ENCODE measurements around the gene CARS1. TPM values are rescaled to one million over a fixed set of nuclear protein-coding genes. Genes with fewer than 3 reads are reported as not detected.

The CARS1 gene
- total and polyA plus RNA-seq, 9 of the 15 experiments (the other 6 are each of a cell fraction or from before 2014, with no cell fraction given): 14.4 to 106 (median 73.6) TPM

DNA sequence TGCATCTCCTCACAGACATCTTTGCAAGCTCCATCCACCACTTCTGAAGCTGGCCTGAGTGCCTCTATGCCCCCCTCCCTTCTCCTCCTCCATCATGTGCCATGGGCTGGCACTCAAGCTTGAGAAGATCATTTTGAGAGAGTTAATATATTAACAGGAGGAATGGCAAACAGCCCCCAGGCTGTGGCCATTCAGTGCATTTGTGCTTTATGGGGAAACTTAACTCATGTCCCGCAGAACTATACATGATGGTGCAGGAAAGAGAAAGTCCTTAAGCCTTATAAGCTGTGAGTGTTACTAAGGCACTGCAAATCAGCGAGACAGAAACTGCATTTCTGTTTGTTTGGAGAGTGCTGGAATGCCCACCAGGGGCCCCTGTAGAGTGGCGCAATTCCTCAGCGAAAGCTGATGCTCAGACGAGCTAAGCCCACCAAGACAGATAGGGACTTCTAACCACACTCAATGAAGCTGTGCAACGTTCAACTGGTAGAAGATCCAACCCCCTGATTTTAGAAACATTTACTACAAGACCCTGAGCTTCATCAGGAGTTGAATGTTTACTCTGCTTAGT, 101.2 kb downstream of the CARS1 start:
- CTCF ChIA-PET (ENCODE audit: low intra/inter-chr PET ratio): no interaction called here
- ATAC-seq (no peak), FAIRE-seq (no peak)

DNA sequence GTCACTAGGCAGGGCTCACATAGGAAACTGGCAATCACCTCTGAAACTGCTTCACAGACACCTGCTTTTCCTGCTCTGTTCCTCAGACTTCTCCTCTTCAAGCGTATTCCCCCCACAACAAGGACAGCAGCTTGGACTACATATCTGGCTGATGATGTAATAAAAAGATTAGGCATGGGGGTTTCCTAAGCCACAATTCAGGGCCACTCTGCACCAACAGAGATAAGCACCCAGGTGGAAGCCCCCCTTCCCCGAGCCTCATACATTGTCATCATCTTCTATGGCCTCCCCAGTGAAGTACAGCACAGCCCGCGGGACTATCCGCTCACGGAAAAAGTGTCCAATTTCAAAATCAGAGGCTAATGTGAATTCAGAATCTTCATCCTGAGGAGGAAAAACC, 103.0 kb downstream of the CARS1 start:
- intact Hi-C loops (cut with micrococcal nuclease): no loop called here
- ChIA-PET CTCF (ENCODE audit: low intra/inter-chr PET ratio) (no interaction called here), POLR2A (interaction anchor here (0.5 to 4.0 kb wide), 4 partner anchors 9 to 35 kb away, joined by 3 to 33 read pairs (median 3); partner anchors contain the start of gene PHLDA2)

More for the DNA sequence above, 101.2 kb downstream of the CARS1 start:
- Histone ChIP-seq H3K9ac (ENCODE audit: insufficient read depth in 1 of 2, low read depth in 2 of 2, low read length in 2 of 2) (no peak overlapping the region), H3K9me3 (replicated peaks; ENCODE audit: control insufficient read depth, insufficient read depth, low read depth, low read length) (no peaks in the 10 kb centered on the region), H4K20me1 (replicated peaks; ENCODE audit: control insufficient read depth, insufficient read depth, low read length) (peaks cover 22% of the 10 kb centered on the region), H3K27ac (ENCODE audit: extremely low read depth, low read depth, low read length) (no peak overlapping the region), H2AFZ (ENCODE audit: low read depth, low read length) (no peak overlapping the region), H3K4me3 (no peak overlapping the region), H3K4me1 (replicated peaks in 1 of 2; ENCODE audit: control insufficient read depth in 2 of 2, insufficient read depth in 2 of 2, low read length in 2 of 2) (peaks cover 0 to 9% of the 10 kb centered on the region in 2 experiments; a peak in 2 of 5 replicates), H3K4me2 (ENCODE audit: insufficient read depth, low read length) (no peak overlapping the region), H3K36me3 (ENCODE audit: control insufficient read depth, insufficient read depth, low read length) (peaks cover 99% of the 10 kb centered on the region), H3K9me1 (ENCODE audit: control insufficient read depth, insufficient read depth, low read length) (no peaks in the 10 kb centered on the region), H3K27me3 (ENCODE audit: control insufficient read depth in 2 of 2, insufficient read depth in 2 of 2, low read length in 2 of 2) (no peaks in the 10 kb centered on the region), H3K79me2 (ENCODE audit: control insufficient read depth, insufficient read depth, low read length) (peaks cover 26% of the 10 kb centered on the region)
- in situ Hi-C loops (cut with MboI) (no loop called here), intact Hi-C loops (cut with micrococcal nuclease) (no loop called here)
- no peak for DNase-seq (ENCODE audit: extremely low read depth in 1 of 4, low spot score in 3 of 4)
- 89% methylated on average over 6 of the region's 6 CpGs for WGBS (ENCODE audit: insufficient coverage, low coverage, missing lambda C conversion rate)
- TF ChIP-seq MEF2D (tag; conservative IDR thresholded peaks at IDR 0.05; ENCODE audit: low read depth): no peak
- peak; percentile 12; the same call in 1 of the 2 replicates for TF ChIP-seq POLR2AphosphoS5 (IDR thresholded peaks at IDR 0.05; ENCODE audit: control insufficient read depth, insufficient read depth, low read depth, low read length)
- POLR2A ChIA-PET: interaction anchor here (0.9 kb wide), 1 partner anchor 25 kb away, joined by 3 read pairs; no protein-coding TSS in a partner anchor
- no TSS peak for BruUV-seq (replicated peaks)

More for the DNA sequence above, 103.0 kb downstream of the CARS1 start:
- H3K4me3 ChIP-seq: no peak overlapping the region
- no peak for ATAC-seq
- peaks cover 3% of the 10 kb centered on the region for H3K9me1 ChIP-seq (ENCODE audit: control insufficient read depth, insufficient read depth, low read length)
- peak; percentile 29 for FAIRE-seq
- H3K4me1 ChIP-seq (replicated peaks in 1 of 2; ENCODE audit: control insufficient read depth in 2 of 2, insufficient read depth in 2 of 2, low read length in 2 of 2): peaks cover 0 to 9% of the 10 kb centered on the region in 2 experiments; a peak in 2 of 5 replicates
- no peak overlapping the region for H3K9ac ChIP-seq (ENCODE audit: insufficient read depth in 1 of 2, low read depth in 2 of 2, low read length in 2 of 2)
- peaks cover 12% of the 10 kb centered on the region; the same call in 1 of the 2 replicates for H4K20me1 ChIP-seq (replicated peaks; ENCODE audit: control insufficient read depth, insufficient read depth, low read length)
- in situ Hi-C loops (cut with MboI): no loop called here
- H3K27me3 ChIP-seq (ENCODE audit: control insufficient read depth in 2 of 2, insufficient read depth in 2 of 2, low read length in 2 of 2): no peaks in the 10 kb centered on the region
- no peak overlapping the region for H3K4me2 ChIP-seq (ENCODE audit: insufficient read depth, low read length)
- TF ChIP-seq CCNT2 (IDR thresholded peaks at IDR 0.05; ENCODE audit: borderline replicate concordance, extremely low read depth, insufficient read length, low read depth, low read length) (no peak), GABPB2 (CRISPR knock-in tag; conservative IDR thresholded peaks at IDR 0.05) (no peak), CEBPG (CRISPR knock-in tag; IDR thresholded peaks at IDR 0.05) (no peak), CEBPG (tag; conservative IDR thresholded peaks at IDR 0.05 in 1 of 2, IDR thresholded peaks at IDR 0.05 in 1 of 2) (0 out of 4 replicates have a peak, but pooled peaks of 1 of the 2 experiments have one; percentile 35), JUND (IDR thresholded peaks at IDR 0.05; ENCODE audit: borderline replicate concordance, low read depth, low read length) (no peak), JUND (tag; IDR thresholded peaks at IDR 0.05; ENCODE audit: borderline replicate concordance, low read depth, low read length) (0 out of 3 replicates have a peak, but pooled peaks have one; percentile 17), VEZF1 (CRISPR knock-in tag; IDR thresholded peaks at IDR 0.05) (peak; percentile 75), ATF7 (IDR thresholded peaks at IDR 0.05) (0 out of 2 replicates have a peak, but pooled peaks have one; percentile 20)
- TF ChIP-seq, protein P1, sequence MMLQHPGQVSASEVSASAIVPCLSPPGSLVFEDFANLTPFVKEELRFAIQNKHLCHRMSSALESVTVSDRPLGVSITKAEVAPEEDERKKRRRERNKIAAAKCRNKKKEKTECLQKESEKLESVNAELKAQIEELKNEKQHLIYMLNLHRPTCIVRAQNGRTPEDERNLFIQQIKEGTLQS (IDR thresholded peaks at IDR 0.05): peak; percentile 69
- TF ChIP-seq, protein P1 (CRISPR knock-in tag; conservative IDR thresholded peaks at IDR 0.05): no peak
- H3K9me3 ChIP-seq (replicated peaks; ENCODE audit: control insufficient read depth, insufficient read depth, low read depth, low read length): no peaks in the 10 kb centered on the region
- H2AFZ ChIP-seq (ENCODE audit: low read depth, low read length): no peak overlapping the region
- peaks cover 12% of the 10 kb centered on the region; the same call in 2 of the 3 replicates for H3K79me2 ChIP-seq (ENCODE audit: control insufficient read depth, insufficient read depth, low read length)
- H3K36me3 ChIP-seq (ENCODE audit: control insufficient read depth, insufficient read depth, low read length): peaks cover 99% of the 10 kb centered on the region
- DNase-seq (ENCODE audit: extremely low read depth in 1 of 4, low spot score in 3 of 4): no peak
- no peak overlapping the region; the same call in 2 of the 3 replicates for H3K27ac ChIP-seq (ENCODE audit: extremely low read depth, low read depth, low read length)
- 80% methylated on average over 6 of the region's 6 CpGs for WGBS (ENCODE audit: insufficient coverage, low coverage, missing lambda C conversion rate)
- BruUV-seq (replicated peaks): no TSS peak
